Breast epithelium (tissue), 4 donors: ENCODE results near the gene PRSS33. TPM values are rescaled to one million over a fixed set of nuclear protein-coding genes. Genes with fewer than 3 reads are reported as not detected.
A peak's percentile ranks its signal among the peaks of the same experiment; 100 is the strongest.

Source experiments
- DNase-seq, 2 donors: peaks; one replicate each; pipeline ENCODE4 v3.0.0-alpha.2; 2019; ENCODE audit warnings: low spot score in 2 of 2
- H3K27ac ChIP-seq, 2 donors: fragments of 200-600 bp; sonication (generic) in 1 of 2; one replicate each; pipeline ENCODE4 v1.5.1; 2016 to 2019; ENCODE audit warnings: mild to moderate bottlenecking in 1 of 2
- H3K27me3 ChIP-seq, 2 donors: fragments of 200-600 bp; sonication (generic) in 1 of 2; one replicate each; pipeline versions ENCODE4 v1.5.1 to v1.6.0; 2017 to 2019; ENCODE audit warnings: control low read depth in 1 of 2, mild to moderate bottlenecking in 1 of 2
- H3K36me3 ChIP-seq: fragments of 200-600 bp; one replicate; pipeline ENCODE4 v1.5.1; 2019
- H3K4me1 ChIP-seq, 2 donors: fragments of 200-600 bp; sonication (generic); one replicate each; pipeline ENCODE4 v1.5.1; 2016 to 2019; ENCODE audit warnings: control low read depth in 1 of 2
- H3K4me3 ChIP-seq, 3 donors: fragments of 200-600 bp; sonication (generic); 1 replicate in 2 of 3; 2 replicates in 1 of 3; pipeline ENCODE4 v1.5.1; 2016 to 2019; ENCODE audit warnings: mild to moderate bottlenecking in 3 of 3, moderate library complexity in 2 of 3
- H3K9me3 ChIP-seq, 2 donors: fragments of 200-600 bp; sonication (generic) in 1 of 2; one replicate each; pipeline ENCODE4 v1.5.1; 2016 to 2019; ENCODE audit warnings: control low read depth in 1 of 2
- CTCF ChIP-seq, 3 donors: fragments of 450-650 bp; IDR thresholded peaks; one replicate each; pipeline ENCODE4 v1.5.1; 2016 to 2017; ENCODE audit warnings: antibody characterized with exemption in 3 of 3, mild to moderate bottlenecking in 3 of 3, moderate library complexity in 3 of 3
- POLR2A ChIP-seq: fragments of 450-650 bp; IDR thresholded peaks from one replicate; pipeline ENCODE4 v1.6.1; 2016; ENCODE audit warnings: antibody characterized with exemption, mild to moderate bottlenecking, moderate library complexity
- POLR2AphosphoS5 ChIP-seq, 3 donors: sonication (generic); formaldehyde crosslinking; IDR thresholded peaks; one replicate each; pipeline ENCODE4 v1.6.1; 2017; ENCODE audit warnings: antibody characterized with exemption in 3 of 3
- intact Hi-C: fragments of 100-400 bp; cut with DNase I; formaldehyde crosslinking; loops from one replicate; pipeline ENCODE4 v1.15.1; 2023; ENCODE audit warnings: low total_unique reads
- total RNA-seq, 3 donors: library from RNA; depleted of rRNA; stranded (reverse); fragments of >200 nt; gene quantifications; one replicate each; pipeline ENCODE4 v1.1.0, GENCODE V29; 2016

The PRSS33 gene
- total RNA-seq, 3 donors from 2014 or later, result not detected

- Histone ChIP-seq H3K4me3 (no peak overlapping the region), H3K4me1 (no peaks in the 10 kb centered on the region), H3K27me3 (no peaks in the 10 kb centered on the region), H3K36me3 (no peaks in the 10 kb centered on the region), H3K9me3 (no peaks in the 10 kb centered on the region), H3K27ac (no peak overlapping the region)
- DNase-seq, result peak in 1 of 2 donors; percentile 46
- intact Hi-C loops, result no loop called here
- TF ChIP-seq POLR2AphosphoS5 (IDR thresholded peaks at IDR 0.05), result no peak
- no peak for TF ChIP-seq POLR2A
- no peak for TF ChIP-seq CTCF (IDR thresholded peaks at IDR 0.05)
Observed at GRCh38 chr16:2820836-2821486, 33.6 kb upstream of the PRSS33 start.

- Histone ChIP-seq H3K4me3 (no peak overlapping the region), H3K9me3 (no peaks in the 10 kb centered on the region), H3K4me1 (no peaks in the 10 kb centered on the region), H3K36me3 (no peaks in the 10 kb centered on the region), H3K27ac (no peak overlapping the region), H3K27me3 (no peaks in the 10 kb centered on the region)
- TF ChIP-seq POLR2AphosphoS5 (IDR thresholded peaks at IDR 0.05), result no peak
- peak in 1 of 2 donors; percentile 43 for DNase-seq
- intact Hi-C loops, result no loop called here
Observed at GRCh38 chr16:2819939-2820835, 32.8 kb upstream of the PRSS33 start.

GRCh38 chr16:2819179-2819938, 32.0 kb upstream of the PRSS33 start:
- intact Hi-C loops, result no loop called here
- TF ChIP-seq POLR2A (no peak), POLR2AphosphoS5 (IDR thresholded peaks at IDR 0.05) (no peak), CTCF (IDR thresholded peaks at IDR 0.05) (no peak)
- Histone ChIP-seq H3K9me3 (no peaks in the 10 kb centered on the region), H3K27ac (no peak overlapping the region), H3K27me3 (no peaks in the 10 kb centered on the region), H3K4me3 (no peak overlapping the region), H3K4me1 (no peaks in the 10 kb centered on the region), H3K36me3 (no peaks in the 10 kb centered on the region)
- peak in 1 of 2 donors; percentile 45 for DNase-seq

GRCh38 chr16:2818272-2818876, 31.0 kb upstream of the PRSS33 start:
- DNase-seq, result peak in 1 of 2 donors; percentile 43

More at GRCh38 chr16:2818272-2818876, 31.0 kb upstream of the PRSS33 start:
- Histone ChIP-seq H3K36me3 (no peaks in the 10 kb centered on the region), H3K4me3 (no peak overlapping the region), H3K27me3 (no peaks in the 10 kb centered on the region), H3K9me3 (no peaks in the 10 kb centered on the region), H3K4me1 (no peaks in the 10 kb centered on the region), H3K27ac (no peak overlapping the region)
- TF ChIP-seq POLR2A (no peak), CTCF (IDR thresholded peaks at IDR 0.05) (no peak), POLR2AphosphoS5 (IDR thresholded peaks at IDR 0.05) (no peak)
- intact Hi-C loops, result no loop called here
